HG03442 (cell line): ENCODE data around the gene MOV10.
"Not testable (repeated sequence)": the region's sequence is repeated elsewhere in the genome, so short reads cannot be mapped to it uniquely, and the experiment has no call there.

Source experiments
- ATAC-seq: cut with Tn5 transposase; IDR thresholded peaks from one replicate; pipeline ENCODE4 v1.9.1; 2021; ENCODE audit warnings: mild to moderate bottlenecking, moderate library complexity; ENCODE audit not compliant: unreplicated experiment

MOV10 gene

GRCh38 chr1:112729011-112729410 lies 54.6 kb downstream of the MOV10 start:
- not testable (repeated sequence) for ATAC-seq

GRCh38 chr1:112729909-112730308 lies 55.5 kb downstream of the MOV10 start:
- ATAC-seq: no peak

GRCh38 chr1:112731451-112731850 lies 57.0 kb downstream of the MOV10 start:
- no peak for ATAC-seq

GRCh38 chr1:112735752-112736151 lies 61.3 kb downstream of the MOV10 start:
- ATAC-seq: no peak

- ATAC-seq: no peak
Measured at GRCh38 chr1:112737573-112737972, 63.1 kb downstream of the MOV10 start.

- ATAC-seq: no peak
Measured at GRCh38 chr1:112743174-112744008, 68.9 kb downstream of the MOV10 start.

- ATAC-seq: no peak
Measured at GRCh38 chr1:112744009-112744578, 69.6 kb downstream of the MOV10 start.

GRCh38 chr1:112748396-112748795 lies 73.9 kb downstream of the MOV10 start:
- no peak for ATAC-seq
